Measurements from ENCODE around the gene DSTYK.
A peak's percentile ranks its signal among the peaks of the same experiment; 100 is the strongest.

The DSTYK gene

GRCh38 chr1:205211169-205211838 is at the start of gene DSTYK:
DSTYK (minus strand) TSS chr1:205211702; CDS start chr1:205211535, 167 bp downstream.
- DNase-seq, result peak; percentile 95

- DNase-seq, result no peak
Observed at GRCh38 chr1:205259998-205260397, 48.5 kb upstream of the DSTYK start.

GRCh38 chr1:205259324-205259832 is 47.9 kb upstream of the DSTYK start:
- no peak for DNase-seq

GRCh38 chr1:205258719-205259118 is 47.2 kb upstream of the DSTYK start:
- DNase-seq, result no peak

- no peak for DNase-seq
Observed at GRCh38 chr1:205258261-205258691, 46.8 kb upstream of the DSTYK start.

GRCh38 chr1:205257735-205258134 is 46.2 kb upstream of the DSTYK start:
- no peak for DNase-seq

GRCh38 chr1:205256951-205257625 is 45.6 kb upstream of the DSTYK start:
- no peak for DNase-seq

GRCh38 chr1:205255941-205256780 is 44.7 kb upstream of the DSTYK start:
- DNase-seq, result peak; percentile 92

- DNase-seq, result no peak
Observed at GRCh38 chr1:205251576-205251975, 40.1 kb upstream of the DSTYK start.

GRCh38 chr1:205250699-205251098 is 39.2 kb upstream of the DSTYK start:
- no peak for DNase-seq

GRCh38 chr1:205249651-205250050 is 38.1 kb upstream of the DSTYK start:
- DNase-seq, result no peak

GRCh38 chr1:205248793-205249601 is 37.5 kb upstream of the DSTYK start:
- no peak for DNase-seq

- DNase-seq, result no peak
Observed at GRCh38 chr1:205247130-205247921, 35.8 kb upstream of the DSTYK start.

GRCh38 chr1:205246351-205247119 is 35.0 kb upstream of the DSTYK start:
- peak; percentile 13 for DNase-seq

- DNase-seq, result peak; percentile 46
Observed at GRCh38 chr1:205245096-205245495, 33.6 kb upstream of the DSTYK start.

- peak; percentile 6 for DNase-seq
Observed at GRCh38 chr1:205244384-205244783, 32.9 kb upstream of the DSTYK start.

GRCh38 chr1:205243350-205244191 is 32.1 kb upstream of the DSTYK start:
- peak; percentile 36 for DNase-seq

GRCh38 chr1:205241366-205242030 is 30.0 kb upstream of the DSTYK start:
- peak; percentile 44 for DNase-seq

- no peak for DNase-seq
Observed at GRCh38 chr1:205240569-205240968, 29.1 kb upstream of the DSTYK start.

Data from activated effector memory CD4-positive, alpha-beta T cell treated with anti-CD3 and anti-CD28 coated beads, Interleukin-2, amount 50 U/mL, for 16 hours (primary cell).